Measurements from ENCODE around the gene MT1A. TPM values are rescaled to one million over a fixed set of nuclear protein-coding genes. Genes with fewer than 3 reads are reported as not detected.
A peak's percentile ranks its signal among the peaks of the same experiment; 100 is the strongest.

MT1A gene
- total RNA-seq, 1 donor from 2014 or later: not detected

DNA sequence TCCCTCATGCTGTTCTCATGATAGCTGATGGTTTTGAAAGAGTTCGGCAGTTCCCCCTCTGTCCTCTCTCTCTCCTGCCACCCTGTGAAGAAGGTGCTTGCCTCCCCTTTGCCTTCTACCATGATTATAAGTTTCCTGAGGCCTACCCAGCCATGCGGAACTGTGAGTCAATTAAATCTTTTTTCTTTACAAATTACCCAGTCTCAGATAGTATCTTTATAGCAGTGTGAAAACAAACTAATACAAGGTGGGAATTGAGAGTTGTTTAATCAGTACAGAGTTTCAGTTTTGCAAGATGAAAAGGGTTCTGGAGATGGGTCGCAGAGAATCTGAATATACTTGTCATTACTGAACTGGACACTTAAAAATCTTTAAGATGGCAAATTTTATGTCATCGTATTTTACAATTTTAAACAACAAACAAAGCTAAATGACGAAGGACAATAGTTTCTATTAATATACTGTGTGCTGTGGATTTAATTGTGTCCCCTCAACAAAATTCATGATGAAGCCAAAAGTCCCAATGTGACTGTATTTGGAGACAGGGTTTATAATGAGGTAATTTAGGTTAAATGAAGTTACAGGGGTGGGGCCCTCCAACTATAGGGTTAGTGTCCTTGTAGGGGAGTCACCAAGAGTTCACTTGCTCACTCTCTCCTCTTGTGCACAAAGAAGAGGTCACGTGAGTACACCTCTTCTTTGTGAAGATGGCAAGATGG lies 44.7 kb upstream of the MT1A start:
- no peaks in the 10 kb centered on the region for H3K36me3 Mint-ChIP-seq (ENCODE audit: low read depth)
- DNase-seq (ENCODE audit: low read depth, low spot score): no peak
- H3K4me3 Mint-ChIP-seq: no peak overlapping the region
- H3K27ac Mint-ChIP-seq (ENCODE audit: unreplicated experiment): no peak overlapping the region
- peaks cover 78% of the 10 kb centered on the region for H3K27me3 Mint-ChIP-seq (ENCODE audit: low read depth)
- peaks cover 12% of the 10 kb centered on the region for H3K4me1 Mint-ChIP-seq
- H3K9me3 Mint-ChIP-seq: peaks cover 3% of the 10 kb centered on the region
- TF ChIP-seq, protein P1, sequence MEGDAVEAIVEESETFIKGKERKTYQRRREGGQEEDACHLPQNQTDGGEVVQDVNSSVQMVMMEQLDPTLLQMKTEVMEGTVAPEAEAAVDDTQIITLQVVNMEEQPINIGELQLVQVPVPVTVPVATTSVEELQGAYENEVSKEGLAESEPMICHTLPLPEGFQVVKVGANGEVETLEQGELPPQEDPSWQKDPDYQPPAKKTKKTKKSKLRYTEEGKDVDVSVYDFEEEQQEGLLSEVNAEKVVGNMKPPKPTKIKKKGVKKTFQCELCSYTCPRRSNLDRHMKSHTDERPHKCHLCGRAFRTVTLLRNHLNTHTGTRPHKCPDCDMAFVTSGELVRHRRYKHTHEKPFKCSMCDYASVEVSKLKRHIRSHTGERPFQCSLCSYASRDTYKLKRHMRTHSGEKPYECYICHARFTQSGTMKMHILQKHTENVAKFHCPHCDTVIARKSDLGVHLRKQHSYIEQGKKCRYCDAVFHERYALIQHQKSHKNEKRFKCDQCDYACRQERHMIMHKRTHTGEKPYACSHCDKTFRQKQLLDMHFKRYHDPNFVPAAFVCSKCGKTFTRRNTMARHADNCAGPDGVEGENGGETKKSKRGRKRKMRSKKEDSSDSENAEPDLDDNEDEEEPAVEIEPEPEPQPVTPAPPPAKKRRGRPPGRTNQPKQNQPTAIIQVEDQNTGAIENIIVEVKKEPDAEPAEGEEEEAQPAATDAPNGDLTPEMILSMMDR (conservative IDR thresholded peaks at IDR 0.05): no peak

DNA sequence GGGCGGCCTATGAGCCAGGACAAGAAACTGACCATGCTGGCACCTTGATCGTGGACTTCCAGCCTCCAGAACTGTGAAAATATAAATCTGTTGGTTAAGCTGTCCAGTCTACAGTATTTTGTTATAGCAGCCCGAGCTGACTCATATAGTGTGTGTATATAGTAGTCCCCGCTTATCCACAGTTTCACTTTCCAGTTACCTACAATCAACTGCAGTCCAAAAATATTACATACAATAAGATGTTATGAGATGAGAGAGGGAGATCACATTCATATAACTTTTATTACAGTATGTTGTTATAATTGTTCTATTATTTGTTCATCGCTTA lies 44.2 kb upstream of the MT1A start:
- H3K36me3 Mint-ChIP-seq (ENCODE audit: low read depth): no peaks in the 10 kb centered on the region
- peaks cover 72% of the 10 kb centered on the region for H3K27me3 Mint-ChIP-seq (ENCODE audit: low read depth)
- peaks cover 3% of the 10 kb centered on the region for H3K9me3 Mint-ChIP-seq
- TF ChIP-seq, protein P1 (conservative IDR thresholded peaks at IDR 0.05): no peak
- no peak for DNase-seq (ENCODE audit: low read depth, low spot score)
- H3K4me1 Mint-ChIP-seq: peaks cover 9% of the 10 kb centered on the region
- H3K27ac Mint-ChIP-seq (ENCODE audit: unreplicated experiment): no peak overlapping the region
- no peak overlapping the region for H3K4me3 Mint-ChIP-seq

DNA sequence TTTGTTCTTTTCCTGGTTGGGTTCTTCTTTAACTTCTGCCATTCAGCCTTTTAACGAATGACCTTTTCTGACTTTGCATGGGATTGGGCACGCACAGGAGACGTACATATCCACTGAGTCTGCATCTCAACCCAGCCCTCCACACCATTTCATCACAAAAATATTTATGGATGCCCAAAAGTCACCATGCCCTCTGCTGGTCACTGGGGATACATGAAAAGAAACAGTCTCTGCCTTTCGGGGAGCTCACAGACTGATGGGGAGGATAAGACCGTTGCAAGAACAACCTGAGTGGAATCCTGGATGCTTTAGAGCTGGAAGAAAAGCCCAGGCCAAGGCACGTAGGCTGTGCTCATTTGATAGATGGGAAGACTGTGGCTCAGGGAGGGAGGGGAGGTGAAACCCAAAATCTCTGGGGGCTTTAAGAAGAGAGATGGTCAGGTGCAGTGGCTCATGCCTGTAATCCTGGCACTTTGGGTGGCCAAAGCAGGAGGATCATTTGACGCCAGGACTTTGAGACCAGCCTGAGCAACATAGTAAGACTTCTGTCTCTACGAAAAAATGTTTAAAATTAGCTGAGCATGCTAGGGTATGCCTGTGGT lies 38.0 kb upstream of the MT1A start:
- peaks cover 32% of the 10 kb centered on the region for H3K27me3 Mint-ChIP-seq (ENCODE audit: low read depth)
- H3K4me3 Mint-ChIP-seq: no peak overlapping the region
- peaks cover 3% of the 10 kb centered on the region for H3K9me3 Mint-ChIP-seq
- H3K36me3 Mint-ChIP-seq (ENCODE audit: low read depth): no peaks in the 10 kb centered on the region
- TF ChIP-seq, protein P1 (conservative IDR thresholded peaks at IDR 0.05): peak; percentile 66
- no peak overlapping the region for H3K27ac Mint-ChIP-seq (ENCODE audit: unreplicated experiment)
- peaks cover 6% of the 10 kb centered on the region for H3K4me1 Mint-ChIP-seq
- DNase-seq (ENCODE audit: low read depth, low spot score): peak; percentile 35

DNA sequence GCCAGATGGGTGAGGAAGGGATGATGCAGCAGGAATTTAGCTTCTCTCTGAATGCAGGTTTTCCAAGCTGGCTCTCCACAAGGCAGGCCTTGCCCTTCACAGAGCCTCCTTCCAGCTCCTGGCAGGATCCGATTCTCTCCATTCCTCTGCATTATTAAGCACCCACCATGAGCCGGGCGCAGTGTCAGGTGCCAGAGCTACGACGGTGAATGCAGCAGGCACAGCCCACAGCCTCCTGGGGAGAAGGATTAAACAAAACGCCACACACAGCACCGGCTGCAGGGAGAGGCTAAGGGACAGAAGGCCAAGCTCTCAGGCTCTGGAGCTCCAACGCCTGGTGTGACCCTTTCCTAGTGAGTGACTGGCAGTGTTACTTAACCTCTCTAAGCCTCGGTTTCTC lies 37.1 kb upstream of the MT1A start:
- H3K36me3 Mint-ChIP-seq (ENCODE audit: low read depth): no peaks in the 10 kb centered on the region
- H3K4me3 Mint-ChIP-seq: no peak overlapping the region
- TF ChIP-seq, protein P1 (conservative IDR thresholded peaks at IDR 0.05): no peak
- H3K9me3 Mint-ChIP-seq: peaks cover 3% of the 10 kb centered on the region
- DNase-seq (ENCODE audit: low read depth, low spot score): no peak
- H3K27me3 Mint-ChIP-seq (ENCODE audit: low read depth): peaks cover 29% of the 10 kb centered on the region
- peaks cover 6% of the 10 kb centered on the region for H3K4me1 Mint-ChIP-seq
- H3K27ac Mint-ChIP-seq (ENCODE audit: unreplicated experiment): peak overlapping the region; percentile 54

DNA sequence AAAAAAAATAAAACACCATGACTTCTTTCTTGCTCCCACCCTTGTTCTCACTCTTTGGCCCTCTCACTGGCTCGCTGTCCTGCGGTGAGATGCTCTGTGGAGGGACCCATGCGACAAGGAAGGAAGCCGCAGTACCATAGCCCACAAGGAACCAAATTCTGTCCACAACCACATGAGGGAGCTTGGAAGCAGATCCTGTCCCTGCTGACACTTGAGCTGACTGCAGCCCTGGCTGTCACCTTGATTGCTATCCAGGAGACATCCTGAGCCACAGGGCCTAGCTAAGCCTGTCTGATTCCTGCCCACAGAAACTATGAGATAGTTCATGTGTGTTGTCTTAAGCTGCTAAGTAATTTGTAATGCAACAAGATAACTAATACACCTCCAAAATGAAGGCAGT lies 34.9 kb upstream of the MT1A start:
- H3K4me3 Mint-ChIP-seq: no peak overlapping the region
- no peaks in the 10 kb centered on the region for H3K36me3 Mint-ChIP-seq (ENCODE audit: low read depth)
- H3K27ac Mint-ChIP-seq (ENCODE audit: unreplicated experiment): no peak overlapping the region
- H3K27me3 Mint-ChIP-seq (ENCODE audit: low read depth): peaks cover 20% of the 10 kb centered on the region
- H3K4me1 Mint-ChIP-seq: peaks cover 21% of the 10 kb centered on the region
- DNase-seq (ENCODE audit: low read depth, low spot score): no peak
- H3K9me3 Mint-ChIP-seq: no peaks in the 10 kb centered on the region
- TF ChIP-seq, protein P1 (conservative IDR thresholded peaks at IDR 0.05): peak; percentile 58
